Hepatic stellate cell (primary cell): ENCODE results near the gene CELF2.

ENCODE experiments used
- DNase-seq: peaks from one replicate; pipeline ENCODE4 v3.0.0; 2011; ENCODE audit warnings: low spot score

Gene CELF2

GRCh38 chr10:11004144-11005077, 13.3 kb upstream of the CELF2 start:
- no peak for DNase-seq

GRCh38 chr10:11005725-11006427, 11.8 kb upstream of the CELF2 start:
- no peak for DNase-seq

GRCh38 chr10:11006428-11006825, 11.2 kb upstream of the CELF2 start:
- no peak for DNase-seq

- DNase-seq: no peak
These were observed 10.1 kb upstream of the CELF2 start for GRCh38 chr10:11007476-11008020.

- DNase-seq: no peak
These were observed 8.0 kb upstream of the CELF2 start for GRCh38 chr10:11009471-11010308.

GRCh38 chr10:11010582-11010981, 7.1 kb upstream of the CELF2 start:
- DNase-seq: no peak

GRCh38 chr10:11011436-11011835, 6.2 kb upstream of the CELF2 start:
- DNase-seq: no peak

- DNase-seq: no peak
These were observed 5.7 kb upstream of the CELF2 start for GRCh38 chr10:11011984-11012383.

GRCh38 chr10:11012421-11013295, 5.0 kb upstream of the CELF2 start:
- DNase-seq: no peak

GRCh38 chr10:11013836-11014235, 3.8 kb upstream of the CELF2 start:
- DNase-seq: no peak

GRCh38 chr10:11014671-11015445, 2.8 kb upstream of the CELF2 start:
- DNase-seq: no peak

- no peak for DNase-seq
These were observed 2.2 kb upstream of the CELF2 start for GRCh38 chr10:11015446-11015934.

- no peak for DNase-seq
These were observed 587 bp upstream of the CELF2 start for GRCh38 chr10:11017000-11017569.

- no peak for DNase-seq
These were observed 765 bp downstream of the CELF2 start for GRCh38 chr10:11018432-11018841.

- no peak for DNase-seq
These were observed 1.4 kb downstream of the CELF2 start for GRCh38 chr10:11018855-11019631.

GRCh38 chr10:11019724-11020547, 2.3 kb downstream of the CELF2 start:
- DNase-seq: no peak

GRCh38 chr10:11020548-11020942, 2.9 kb downstream of the CELF2 start:
- DNase-seq: no peak

GRCh38 chr10:11022213-11022612, 4.5 kb downstream of the CELF2 start:
- DNase-seq: no peak
